ENCODE measurements around the gene EGLN3.

The EGLN3 gene

GRCh38 chr14:33910435-33910834, 40.4 kb downstream of the EGLN3 start:
- no peak for DNase-seq (ENCODE audit: low read depth)

GRCh38 chr14:33909380-33910084, 41.3 kb downstream of the EGLN3 start:
- DNase-seq (ENCODE audit: low read depth): no peak

- DNase-seq (ENCODE audit: low read depth): no peak
Observed at GRCh38 chr14:33908540-33909223, 42.2 kb downstream of the EGLN3 start.

GRCh38 chr14:33906968-33907367, 43.9 kb downstream of the EGLN3 start:
- no peak for DNase-seq (ENCODE audit: low read depth)

- no peak for DNase-seq (ENCODE audit: low read depth)
Observed at GRCh38 chr14:33904609-33905008, 46.3 kb downstream of the EGLN3 start.

- no peak for DNase-seq (ENCODE audit: low read depth)
Observed at GRCh38 chr14:33903369-33903768, 47.5 kb downstream of the EGLN3 start.

- DNase-seq (ENCODE audit: low read depth): no peak
Observed at GRCh38 chr14:33902363-33902762, 48.5 kb downstream of the EGLN3 start.

GRCh38 chr14:33901426-33902155, 49.3 kb downstream of the EGLN3 start:
- DNase-seq (ENCODE audit: low read depth): no peak

GRCh38 chr14:33900706-33901105, 50.2 kb downstream of the EGLN3 start:
- DNase-seq (ENCODE audit: low read depth): no peak

- DNase-seq (ENCODE audit: low read depth): no peak
Observed at GRCh38 chr14:33899723-33900341, 51.0 kb downstream of the EGLN3 start.

GRCh38 chr14:33897878-33898535, 52.9 kb downstream of the EGLN3 start:
- DNase-seq (ENCODE audit: low read depth): no peak

- no peak for DNase-seq (ENCODE audit: low read depth)
Observed at GRCh38 chr14:33897382-33897781, 53.5 kb downstream of the EGLN3 start.

GRCh38 chr14:33894339-33894738, 56.5 kb downstream of the EGLN3 start:
- no peak for DNase-seq (ENCODE audit: low read depth)

GRCh38 chr14:33891700-33892099, 59.2 kb downstream of the EGLN3 start:
- DNase-seq (ENCODE audit: low read depth): no peak

GRCh38 chr14:33884916-33885315, 66.0 kb downstream of the EGLN3 start:
- DNase-seq (ENCODE audit: low read depth): no peak

- DNase-seq (ENCODE audit: low read depth): no peak
Observed at GRCh38 chr14:33880330-33880729, 70.5 kb downstream of the EGLN3 start.

- DNase-seq (ENCODE audit: low read depth): no peak
Observed at GRCh38 chr14:33879684-33880286, 71.1 kb downstream of the EGLN3 start.

- no peak for DNase-seq (ENCODE audit: low read depth)
Observed at GRCh38 chr14:33876274-33876673, 74.6 kb downstream of the EGLN3 start.
